GM21447 (cell line): Measurements from ENCODE around the gene VAMP8.
"Not testable (repeated sequence)": the region's sequence is repeated elsewhere in the genome, so short reads cannot be mapped to it uniquely, and the experiment has no call there.

Experiments
- ATAC-seq: cut with Tn5 transposase; IDR thresholded peaks from one replicate; pipeline ENCODE4 v1.9.1; 2021; ENCODE audit not compliant: unreplicated experiment

VAMP8 gene

DNA sequence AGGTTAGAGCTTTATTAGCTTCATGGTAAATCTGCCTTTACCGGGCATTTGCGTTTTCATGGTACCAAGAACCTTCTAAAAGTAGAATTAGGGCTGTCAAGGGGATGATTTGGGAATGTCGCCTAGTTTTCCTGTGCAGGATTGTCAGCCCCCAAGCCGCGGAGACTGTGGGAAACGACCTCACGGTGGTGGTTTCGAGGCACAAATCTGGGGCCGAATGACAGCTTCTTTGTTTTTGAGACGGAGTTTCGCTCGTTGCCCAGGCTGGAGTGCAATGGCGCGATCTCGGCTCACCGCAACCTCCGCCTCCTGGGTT, 38.0 kb downstream of the VAMP8 start:
- no peak for ATAC-seq

DNA sequence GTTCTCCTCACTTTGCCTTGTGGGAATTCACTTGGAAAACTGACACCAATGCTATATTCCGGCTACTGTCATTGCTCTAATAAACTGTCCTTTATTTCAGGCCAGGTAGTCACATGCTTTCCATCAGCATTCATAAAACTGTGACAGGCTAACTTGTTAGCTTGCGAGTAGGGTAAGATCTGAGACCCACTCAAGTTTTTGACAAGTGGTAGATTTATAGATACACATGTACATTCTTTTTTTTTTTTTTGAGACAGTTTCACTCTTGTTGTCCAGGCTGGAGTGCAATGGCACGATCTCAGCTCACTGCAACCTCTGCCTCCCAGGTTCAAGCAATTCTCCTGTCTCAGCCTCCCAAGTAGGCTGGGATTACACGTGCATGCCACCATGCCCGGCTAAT, 40.3 kb downstream of the VAMP8 start:
- not testable (repeated sequence) for ATAC-seq

DNA sequence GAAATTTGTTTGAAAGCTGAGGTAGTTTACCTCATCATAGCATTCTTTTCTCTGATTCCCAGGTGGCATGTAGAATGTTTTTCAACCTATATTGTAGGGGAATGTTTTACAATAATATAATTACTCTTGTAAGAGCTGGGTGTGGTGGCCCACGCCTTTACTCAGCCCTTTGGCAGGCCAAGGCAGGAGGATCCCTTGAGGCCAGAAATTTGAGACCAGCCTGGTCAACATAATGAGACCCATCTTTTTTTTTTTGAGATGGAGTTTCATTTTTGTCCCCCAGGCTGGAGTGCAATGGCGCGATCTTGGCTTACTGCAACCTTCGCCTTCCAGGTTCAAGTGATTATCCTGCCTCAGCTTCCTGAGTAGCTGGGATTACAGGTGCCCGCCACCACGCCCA, 42.2 kb downstream of the VAMP8 start:
- no peak for ATAC-seq

- ATAC-seq: no peak
Observed at GRCh38 chr2:85621338-85621737, 44.0 kb downstream of the VAMP8 start.

GRCh38 chr2:85623991-85624390, 46.6 kb downstream of the VAMP8 start:
- no peak for ATAC-seq

GRCh38 chr2:85628658-85629057, 51.3 kb downstream of the VAMP8 start:
- ATAC-seq: no peak

DNA sequence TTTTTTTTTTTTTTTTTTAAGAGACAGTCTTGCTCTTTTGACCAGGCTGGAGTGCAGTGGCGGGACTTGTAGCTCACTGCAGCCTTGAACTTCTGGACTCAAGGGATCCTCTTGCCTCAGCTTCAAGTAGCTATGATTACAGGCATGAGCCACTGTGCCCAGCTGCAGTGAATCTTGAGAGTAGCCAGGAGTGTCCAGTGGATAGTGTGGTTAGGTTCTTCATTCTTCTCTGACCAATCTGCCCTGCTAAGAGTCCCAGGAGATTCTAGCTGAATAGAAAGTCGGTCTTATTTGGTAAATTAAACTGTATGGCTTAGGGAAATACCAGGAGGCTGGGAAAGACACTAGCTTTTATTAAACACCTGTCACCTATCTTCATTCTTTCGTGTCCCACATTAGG, 53.9 kb downstream of the VAMP8 start:
- no peak for ATAC-seq
